Fibroblast of the aortic adventitia (primary cell): ENCODE data around the gene PIGP. TPM values are rescaled to one million over a fixed set of nuclear protein-coding genes. Genes with fewer than 3 reads are reported as not detected.

ENCODE experiments used
- DNase-seq: peaks from one replicate; pipeline ENCODE4 v3.0.0-alpha.2; 2010; ENCODE audit warnings: low read depth
- H3K4me3 ChIP-seq: 2 replicates; pipeline ENCODE4 v1.5.1; 2011; ENCODE audit warnings: low read depth, mild to moderate bottlenecking, control low read depth, low read length, moderate library complexity
- CTCF ChIP-seq: IDR thresholded peaks from 2 replicates; pipeline ENCODE4 v1.5.1; 2011; ENCODE audit warnings: mild to moderate bottlenecking, low read length, control low read depth, inconsistent platforms; ENCODE audit not compliant: insufficient read depth
- total RNA-seq: library from RNA; depleted of rRNA; stranded (reverse); fragments of >200 nt; gene quantifications from 2 replicates; pipeline ENCODE4 v1.2.3, GENCODE V29; 2012; ENCODE audit warnings: low replicate concordance

The PIGP gene
- total RNA-seq, 1 donor = 19.6 TPM

GRCh38 chr21:37085726-37086125 lies 12.9 kb upstream of the PIGP start:
- no peak overlapping the region for H3K4me3 ChIP-seq
- no peak for TF ChIP-seq CTCF
- no peak for DNase-seq

- DNase-seq = no peak
- H3K4me3 ChIP-seq = no peak overlapping the region
- no peak for TF ChIP-seq CTCF
These were observed 10.1 kb upstream of the PIGP start for GRCh38 chr21:37082856-37083528.

GRCh38 chr21:37082375-37082774 lies 9.5 kb upstream of the PIGP start:
- no peak for DNase-seq
- TF ChIP-seq CTCF = no peak
- no peak overlapping the region for H3K4me3 ChIP-seq

- H3K4me3 ChIP-seq = no peak overlapping the region
- DNase-seq = no peak
- TF ChIP-seq CTCF = peak; percentile 10
These were observed 6.4 kb upstream of the PIGP start for GRCh38 chr21:37079211-37079824.

- H3K4me3 ChIP-seq = no peak overlapping the region
- no peak for TF ChIP-seq CTCF
These were observed 4.5 kb upstream of the PIGP start for GRCh38 chr21:37077403-37077802.

GRCh38 chr21:37076087-37076850 lies 3.4 kb upstream of the PIGP start:
- TF ChIP-seq CTCF = no peak
- H3K4me3 ChIP-seq = no peak overlapping the region
- no peak for DNase-seq

More at GRCh38 chr21:37077403-37077802, 4.5 kb upstream of the PIGP start:
- no peak for DNase-seq
